ENCODE measurements around the gene MNDA. TPM values are rescaled to one million over a fixed set of nuclear protein-coding genes. Genes with fewer than 3 reads are reported as not detected.
"Not testable (repeated sequence)": the region's sequence is repeated elsewhere in the genome, so short reads cannot be mapped to it uniquely, and the experiment has no call there.

MNDA gene
- total RNA-seq, 1 experiment from 2014 or later = not detected

DNA sequence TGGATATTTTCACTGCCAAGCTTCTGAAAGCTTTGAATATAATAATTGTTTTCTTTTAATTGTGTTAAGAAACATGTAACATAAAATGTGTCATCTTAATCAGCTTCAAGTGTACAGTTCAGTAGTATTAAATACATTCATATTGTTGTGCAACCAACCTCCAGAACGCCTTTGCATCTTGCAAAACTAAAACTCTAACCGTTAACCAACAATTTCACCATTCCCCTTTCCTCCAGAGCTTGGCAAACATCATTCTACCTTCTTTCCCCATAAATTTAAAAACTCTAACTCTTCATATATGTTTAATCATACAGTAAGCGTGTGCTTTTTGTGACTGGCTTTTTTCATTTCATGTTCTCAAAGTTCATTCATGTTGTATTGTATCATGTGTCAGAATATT lies 2.1 kb downstream of the MNDA start:
- in situ Hi-C loops (cut with HindIII; ENCODE audit: low sequenced_read_pairs) = no loop called here

GRCh38 chr1:158836038-158836437 lies 4.9 kb downstream of the MNDA start:
- no peak for DNase-seq (ENCODE audit: low spot score)
- in situ Hi-C loops (cut with HindIII; ENCODE audit: low sequenced_read_pairs) = no loop called here

More for the DNA sequence above, 2.1 kb downstream of the MNDA start:
- no peak for DNase-seq (ENCODE audit: low spot score)

- no peak for DNase-seq (ENCODE audit: low spot score)
- in situ Hi-C loops (cut with HindIII; ENCODE audit: low sequenced_read_pairs) = no loop called here
These were observed 7.5 kb downstream of the MNDA start for GRCh38 chr1:158838660-158839059.

DNA sequence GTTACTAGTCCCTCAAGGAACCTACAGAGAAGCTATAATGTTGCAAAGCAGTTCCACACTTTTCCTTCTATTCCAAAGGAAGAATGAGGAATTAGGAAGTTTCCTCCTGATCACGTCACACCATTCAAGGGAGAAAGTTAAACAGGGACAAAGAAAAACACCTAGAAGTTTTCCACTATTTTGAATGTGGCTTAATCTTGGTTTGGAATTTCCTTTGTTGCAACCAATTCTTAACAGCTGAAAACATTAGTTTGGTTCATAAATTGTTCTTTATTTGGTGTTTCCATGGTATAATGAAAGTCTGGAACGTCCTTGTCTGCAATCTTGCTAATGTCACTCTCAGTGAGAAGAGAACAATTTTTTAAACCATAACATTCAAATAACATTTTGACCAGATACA lies 8.4 kb downstream of the MNDA start:
- no peak for DNase-seq (ENCODE audit: low spot score)
- in situ Hi-C loops (cut with HindIII; ENCODE audit: low sequenced_read_pairs) = no loop called here

DNA sequence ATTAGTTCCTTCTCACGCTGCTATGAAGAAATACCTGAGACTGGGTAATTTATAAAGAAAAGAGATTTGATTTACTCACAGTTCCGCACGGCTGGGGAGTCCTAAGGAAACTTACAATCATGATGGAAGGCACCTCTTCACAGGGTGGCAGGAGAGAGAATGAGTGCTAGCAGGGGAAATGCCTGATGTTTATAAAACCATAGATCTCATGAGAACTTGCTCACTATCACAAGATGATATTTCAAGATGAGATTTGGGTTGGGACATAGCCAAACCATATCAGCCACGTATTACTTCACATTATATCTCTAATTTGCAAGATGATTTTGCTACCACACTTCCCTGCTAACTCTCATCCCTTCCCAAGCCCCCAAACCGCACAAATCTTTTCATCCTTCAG lies 9.1 kb downstream of the MNDA start:
- in situ Hi-C loops (cut with HindIII; ENCODE audit: low sequenced_read_pairs) = no loop called here
- DNase-seq (ENCODE audit: low spot score) = no peak

DNA sequence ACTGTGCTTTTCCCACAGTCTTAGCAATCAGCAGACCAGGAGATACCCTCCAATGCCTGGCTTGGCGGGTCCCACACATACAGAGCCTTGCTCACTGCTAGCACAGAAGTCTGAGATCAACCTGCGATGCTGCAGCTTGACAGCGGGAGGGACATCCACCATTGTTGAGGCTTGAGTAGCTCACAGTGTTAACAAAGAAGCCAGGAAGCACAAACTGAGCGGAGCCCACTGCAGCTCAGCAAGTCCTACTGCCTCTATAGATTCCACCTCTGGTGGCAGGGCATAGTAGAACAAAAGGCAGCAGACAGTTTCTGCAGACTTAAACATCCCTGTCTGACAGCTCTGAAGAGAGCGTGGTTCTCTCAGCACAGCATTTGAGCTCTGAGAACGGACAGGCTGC lies 33.4 kb downstream of the MNDA start:
- in situ Hi-C loops (cut with HindIII; ENCODE audit: low sequenced_read_pairs) = no loop called here
- DNase-seq (ENCODE audit: low spot score) = no peak

DNA sequence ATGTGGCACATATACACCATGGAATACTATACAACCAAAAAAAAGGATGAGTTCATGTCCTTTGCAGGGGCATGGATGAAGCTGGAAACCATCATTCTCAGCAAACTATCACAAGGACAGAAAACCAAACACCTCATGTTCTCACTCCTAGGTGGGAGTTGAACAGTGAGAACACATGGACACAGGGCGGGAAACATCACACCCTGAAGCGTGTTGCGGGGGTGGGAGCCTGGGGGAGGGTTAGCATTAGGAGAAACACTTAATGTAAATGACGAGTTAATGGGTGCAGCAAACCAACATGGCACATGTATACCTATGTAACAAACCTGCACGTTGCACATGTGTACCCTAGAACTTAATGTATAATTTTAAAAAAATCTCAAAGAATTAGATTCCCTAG lies 39.3 kb downstream of the MNDA start:
- DNase-seq (ENCODE audit: low spot score); in situ Hi-C loops (cut with HindIII; ENCODE audit: low sequenced_read_pairs): not testable (repeated sequence)

- in situ Hi-C loops (cut with HindIII; ENCODE audit: low sequenced_read_pairs) = no loop called here
- DNase-seq (ENCODE audit: low spot score) = no peak
These were observed 42.0 kb downstream of the MNDA start for GRCh38 chr1:158873141-158873540.

DNA sequence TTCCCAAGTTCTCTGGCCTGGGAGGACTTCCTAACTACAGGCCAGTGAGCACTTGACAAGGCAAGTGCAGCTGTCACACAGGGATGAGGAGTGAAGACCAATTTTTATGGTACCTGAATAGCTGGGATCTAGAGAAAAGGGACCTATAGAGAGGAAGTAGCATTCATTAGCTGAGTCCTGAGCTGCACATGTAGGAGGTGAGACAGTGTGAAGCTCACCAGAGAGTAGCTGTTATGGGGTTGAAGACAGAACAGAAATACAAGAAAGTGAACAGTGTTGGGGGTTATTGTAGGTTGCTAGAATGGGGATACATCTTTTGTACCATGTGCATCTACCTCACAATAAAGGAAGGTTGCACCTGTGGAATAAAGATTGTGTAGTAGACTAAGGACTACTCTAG lies 62.5 kb downstream of the MNDA start:
- in situ Hi-C loops (cut with HindIII; ENCODE audit: low sequenced_read_pairs) = no loop called here
- no peak for DNase-seq (ENCODE audit: low spot score)

- no peak for DNase-seq (ENCODE audit: low spot score)
- in situ Hi-C loops (cut with HindIII; ENCODE audit: low sequenced_read_pairs) = no loop called here
These were observed 67.6 kb downstream of the MNDA start for GRCh38 chr1:158898722-158899121.

Other genes with a start within 250 kb of the MNDA start
- gene OR10Z1, start 226.1 kb upstream of the MNDA start, total RNA-seq (2014; rRNA removed; shearing (Covaris generic)) = not detected in 2 replicates
- gene SPTA1, start 144.6 kb upstream of the MNDA start, total RNA-seq (2014; rRNA removed; shearing (Covaris generic)) = not detected in 2 replicates
- not detected in 2 replicates for gene OR6K2, start 130.7 kb upstream of the MNDA start, total RNA-seq (2014; rRNA removed; shearing (Covaris generic))
- gene OR6K3, start 110.6 kb upstream of the MNDA start, total RNA-seq (2014; rRNA removed; shearing (Covaris generic)) = not detected in 2 replicates
- gene OR6K6, start 76.6 kb upstream of the MNDA start, total RNA-seq (2014; rRNA removed; shearing (Covaris generic)) = not detected in 2 replicates
- gene OR6N1, start 59.2 kb upstream of the MNDA start, total RNA-seq (2014; rRNA removed; shearing (Covaris generic)) = not detected in 2 replicates
- not detected in 2 replicates for gene OR6N2, start 50.1 kb upstream of the MNDA start, total RNA-seq (2014; rRNA removed; shearing (Covaris generic))
- not detected in 2 replicates for gene PYHIN1, start 100.2 kb downstream of the MNDA start, total RNA-seq (2014; rRNA removed; shearing (Covaris generic))
- not detected in 2 replicates for gene IFI16, start 178.6 kb downstream of the MNDA start, total RNA-seq (2014; rRNA removed; shearing (Covaris generic))
- not detected in 2 replicates for gene AIM2, start 245.4 kb downstream of the MNDA start, total RNA-seq (2014; rRNA removed; shearing (Covaris generic))

All from G401 (cell line).